Stimulated activated effector memory CD8-positive, alpha-beta T cell treated with anti-CD3 and anti-CD28 coated beads, Interleukin-12 subunit alpha, Interleukin-12 subunit beta, amount 100 ng/mL, for 72 hours (primary cell): ENCODE measurements around the gene ARHGAP22.

Experiments
- ATAC-seq: fragments of 150-1000 bp; cut with Tn5 transposase; 2 replicates; pipeline ENCODE4 v1.10.0; 2021
- DNase-seq, 2 donors: peaks; one replicate each; pipeline ENCODE4 v3.0.0; 2021 to 2022; ENCODE audit warnings: low spot score in 2 of 2
- H3K27ac Mint-ChIP-seq: one replicate; pipeline ENCODE4 v1.8.0; 2022; ENCODE audit warnings: mild to moderate bottlenecking, mixed read lengths
- H3K36me3 Mint-ChIP-seq: one replicate; pipeline ENCODE4 v1.8.0; 2022; ENCODE audit warnings: mild to moderate bottlenecking, mixed read lengths
- H3K4me1 Mint-ChIP-seq: one replicate; pipeline ENCODE4 v1.8.0; 2022; ENCODE audit warnings: mixed read lengths
- H3K4me3 Mint-ChIP-seq: one replicate; pipeline ENCODE4 v1.8.0; 2022; ENCODE audit warnings: mild to moderate bottlenecking, mixed read lengths
- H3K9me3 Mint-ChIP-seq: one replicate; pipeline ENCODE4 v1.8.0; 2022; ENCODE audit warnings: mixed read lengths

ARHGAP22 gene

GRCh38 chr10:48456361-48456804 is 148.5 kb downstream of the ARHGAP22 start:
- H3K4me1 Mint-ChIP-seq: no peaks in the 10 kb centered on the region
- no peak for DNase-seq
- H3K4me3 Mint-ChIP-seq: no peak overlapping the region
- no peak overlapping the region for H3K27ac Mint-ChIP-seq
- H3K36me3 Mint-ChIP-seq: no peaks in the 10 kb centered on the region
- H3K9me3 Mint-ChIP-seq: no peaks in the 10 kb centered on the region
- ATAC-seq: no peak

- ATAC-seq: no peak
- Mint-ChIP-seq H3K36me3 (no peaks in the 10 kb centered on the region), H3K9me3 (no peaks in the 10 kb centered on the region), H3K4me1 (no peaks in the 10 kb centered on the region), H3K27ac (no peak overlapping the region), H3K4me3 (no peak overlapping the region)
- DNase-seq: no peak
Observed at GRCh38 chr10:48455392-48456151, 149.3 kb downstream of the ARHGAP22 start.

GRCh38 chr10:48455055-48455391 is 149.8 kb downstream of the ARHGAP22 start:
- Mint-ChIP-seq H3K4me3 (no peak overlapping the region), H3K27ac (no peak overlapping the region), H3K36me3 (no peaks in the 10 kb centered on the region), H3K4me1 (no peaks in the 10 kb centered on the region), H3K9me3 (no peaks in the 10 kb centered on the region)
- ATAC-seq (no peak), DNase-seq (no peak)

GRCh38 chr10:48454302-48455054 is 150.4 kb downstream of the ARHGAP22 start:
- Mint-ChIP-seq H3K27ac (no peak overlapping the region), H3K9me3 (no peaks in the 10 kb centered on the region), H3K4me3 (no peak overlapping the region), H3K4me1 (no peaks in the 10 kb centered on the region), H3K36me3 (no peaks in the 10 kb centered on the region)
- ATAC-seq (no peak), DNase-seq (no peak)

GRCh38 chr10:48453451-48454301 is 151.2 kb downstream of the ARHGAP22 start:
- H3K36me3 Mint-ChIP-seq: no peaks in the 10 kb centered on the region
- ATAC-seq: no peak
- H3K4me1 Mint-ChIP-seq: no peaks in the 10 kb centered on the region
- no peaks in the 10 kb centered on the region for H3K9me3 Mint-ChIP-seq
- H3K27ac Mint-ChIP-seq: no peak overlapping the region
- DNase-seq: no peak
- H3K4me3 Mint-ChIP-seq: no peak overlapping the region

- no peaks in the 10 kb centered on the region for H3K36me3 Mint-ChIP-seq
- no peak for DNase-seq
- H3K4me1 Mint-ChIP-seq: no peaks in the 10 kb centered on the region
- no peaks in the 10 kb centered on the region for H3K9me3 Mint-ChIP-seq
- no peak overlapping the region for H3K27ac Mint-ChIP-seq
- no peak for ATAC-seq
- no peak overlapping the region for H3K4me3 Mint-ChIP-seq
Observed at GRCh38 chr10:48452879-48453412, 151.9 kb downstream of the ARHGAP22 start.

GRCh38 chr10:48451969-48452878 is 152.6 kb downstream of the ARHGAP22 start:
- H3K4me1 Mint-ChIP-seq: peaks cover 6% of the 10 kb centered on the region
- no peak for ATAC-seq
- no peak overlapping the region for H3K27ac Mint-ChIP-seq
- no peaks in the 10 kb centered on the region for H3K9me3 Mint-ChIP-seq
- no peaks in the 10 kb centered on the region for H3K36me3 Mint-ChIP-seq
- no peak for DNase-seq
- H3K4me3 Mint-ChIP-seq: no peak overlapping the region

- no peak overlapping the region for H3K4me3 Mint-ChIP-seq
- H3K36me3 Mint-ChIP-seq: no peaks in the 10 kb centered on the region
- H3K4me1 Mint-ChIP-seq: peaks cover 11% of the 10 kb centered on the region
- H3K27ac Mint-ChIP-seq: no peak overlapping the region
- H3K9me3 Mint-ChIP-seq: no peaks in the 10 kb centered on the region
- peak in 1 of 2 donors; percentile 46 for DNase-seq
- ATAC-seq: no peak
Observed at GRCh38 chr10:48450741-48451466, 154.0 kb downstream of the ARHGAP22 start.

- Mint-ChIP-seq H3K27ac (no peak overlapping the region), H3K4me3 (no peak overlapping the region)
- ATAC-seq: no peak
Observed at GRCh38 chr10:48450233-48450740, 154.6 kb downstream of the ARHGAP22 start.

GRCh38 chr10:48449501-48450232 is 155.2 kb downstream of the ARHGAP22 start:
- H3K4me1 Mint-ChIP-seq: peaks cover 11% of the 10 kb centered on the region
- ATAC-seq (no peak), DNase-seq (peak in 1 of 2 donors; percentile 38)
- H3K27ac Mint-ChIP-seq: no peak overlapping the region
- H3K36me3 Mint-ChIP-seq: no peaks in the 10 kb centered on the region
- no peak overlapping the region for H3K4me3 Mint-ChIP-seq
- no peaks in the 10 kb centered on the region for H3K9me3 Mint-ChIP-seq

More at GRCh38 chr10:48450233-48450740, 154.6 kb downstream of the ARHGAP22 start:
- Mint-ChIP-seq H3K9me3 (no peaks in the 10 kb centered on the region), H3K36me3 (no peaks in the 10 kb centered on the region), H3K4me1 (peaks cover 11% of the 10 kb centered on the region)
- DNase-seq: no peak

GRCh38 chr10:48448796-48449195 is 156.1 kb downstream of the ARHGAP22 start:
- H3K36me3 Mint-ChIP-seq: no peaks in the 10 kb centered on the region
- no peak overlapping the region for H3K27ac Mint-ChIP-seq
- ATAC-seq: no peak
- H3K4me1 Mint-ChIP-seq: peaks cover 11% of the 10 kb centered on the region
- no peak overlapping the region for H3K4me3 Mint-ChIP-seq
- H3K9me3 Mint-ChIP-seq: no peaks in the 10 kb centered on the region
- peak in 1 of 2 donors; percentile 33 for DNase-seq

GRCh38 chr10:48447356-48448215 is 157.3 kb downstream of the ARHGAP22 start:
- no peak for DNase-seq
- H3K4me1 Mint-ChIP-seq: peaks cover 11% of the 10 kb centered on the region
- H3K27ac Mint-ChIP-seq: no peak overlapping the region
- H3K9me3 Mint-ChIP-seq: no peaks in the 10 kb centered on the region
- H3K4me3 Mint-ChIP-seq: no peak overlapping the region
- no peaks in the 10 kb centered on the region for H3K36me3 Mint-ChIP-seq
- ATAC-seq: no peak
